ENCODE results near the gene GFM2. TPM values are rescaled to one million over a fixed set of nuclear protein-coding genes. Genes with fewer than 3 reads are reported as not detected.

GFM2 gene
- total and polyA plus RNA-seq, 2 experiments from 2014 or later = 28.5 to 50.1 TPM

- H3K9me2 ChIP-seq (ENCODE audit: insufficient read depth) = no peaks in the 10 kb centered on the region
- TF ChIP-seq POLR2AphosphoS5 (IDR thresholded peaks at IDR 0.05; ENCODE audit: low read depth) (no peak), ZNF462 (CRISPR knock-in tag; IDR thresholded peaks at IDR 0.05) (no peak), ZNF331 (CRISPR knock-in tag; IDR thresholded peaks at IDR 0.05; ENCODE audit: low read depth) (no peak), JUNB (IDR thresholded peaks at IDR 0.05; ENCODE audit: unreplicated experiment) (no peak), REST (IDR thresholded peaks at IDR 0.05; ENCODE audit: unreplicated experiment) (no peak), CTCF (conservative IDR thresholded peaks at IDR 0.05; ENCODE audit: low read depth in 2 of 2) (no peak), ETS1 (IDR thresholded peaks at IDR 0.05) (no peak), ZNF114 (CRISPR knock-in tag; IDR thresholded peaks at IDR 0.05) (no peak), CREB1 (CRISPR knock-in tag; IDR thresholded peaks at IDR 0.05; ENCODE audit: low read depth) (no peak), NANOG (IDR thresholded peaks at IDR 0.05; ENCODE audit: borderline replicate concordance) (no peak), EZH2phosphoT487 (IDR thresholded peaks at IDR 0.05; ENCODE audit: unreplicated experiment) (no peak), STAT1 (IDR thresholded peaks at IDR 0.05; ENCODE audit: unreplicated experiment) (no peak), EZH2 (IDR thresholded peaks at IDR 0.05; ENCODE audit: low read depth, unreplicated experiment) (no peak)
- Mint-ChIP-seq H3K4me1 (peaks cover 3% of the 10 kb centered on the region; the same call in 1 of the 3 replicates), H3K27ac (peak overlapping the region; percentile 77; the same call in 1 of the 2 replicates), H3K27me3 (ENCODE audit: insufficient read depth, low read depth, poor library complexity) (peaks cover 6% of the 10 kb centered on the region), H3K4me3 (no peak overlapping the region), H3K9me3 (no peaks in the 10 kb centered on the region), H3K36me3 (ENCODE audit: low read depth) (peaks cover 66% of the 10 kb centered on the region)
- DNase-seq (ENCODE audit: low spot score) (no peak), ATAC-seq (no peak)
- H3K4me3 ChIP-seq = no peak overlapping the region
- H2AFZ ChIP-seq = no peak overlapping the region
- H3K79me2 ChIP-seq (replicated peaks; ENCODE audit: insufficient read depth) = no peaks in the 10 kb centered on the region; the same call in 1 of the 2 replicates
- H3K4me1 ChIP-seq (ENCODE audit: insufficient read depth) = no peaks in the 10 kb centered on the region
- no peaks in the 10 kb centered on the region for H3K27me3 ChIP-seq (ENCODE audit: insufficient read depth)
- peaks cover 3% of the 10 kb centered on the region; the same call in 1 of the 2 replicates for H4K20me1 ChIP-seq (replicated peaks; ENCODE audit: insufficient read depth)
- peaks cover 46% of the 10 kb centered on the region for H3K36me3 ChIP-seq (ENCODE audit: insufficient read depth)
- H3K4me2 ChIP-seq = no peak overlapping the region
- peaks cover 11% of the 10 kb centered on the region; the same call in 1 of the 2 replicates for H3F3A ChIP-seq (replicated peaks; ENCODE audit: low read depth)
- peak overlapping the region; percentile 27; the same call in 1 of the 2 replicates for H3K27ac ChIP-seq (ENCODE audit: low read depth)
These were observed 11.7 kb upstream of the GFM2 start for GRCh38 chr5:74778609-74779008.
